NB4 (cell line): ENCODE data around the gene HHATL.

ENCODE experiments used
- CTCF ChIP-seq: IDR thresholded peaks from one replicate; pipeline ENCODE4 v1.5.1; 2012; ENCODE audit warnings: low read depth, low read length
- MAX ChIP-seq: IDR thresholded peaks from 2 replicates; pipeline ENCODE4 v1.6.1; 2011; ENCODE audit warnings: low read depth, low read length
- MYC ChIP-seq: IDR thresholded peaks from 2 replicates; pipeline ENCODE4 v1.6.1; 2011; ENCODE audit warnings: low read depth, low read length
- POLR2A ChIP-seq: IDR thresholded peaks from 2 replicates; pipeline ENCODE4 v1.6.1; 2011; ENCODE audit warnings: mild to moderate bottlenecking; ENCODE audit not compliant: insufficient read length; ENCODE audit errors: extremely low read depth

- no peak for TF ChIP-seq MAX
- no peak for TF ChIP-seq CTCF
- TF ChIP-seq POLR2A, result no peak
- TF ChIP-seq MYC, result no peak
Measured at GRCh38 chr3:42662037-42662812, 40.4 kb downstream of the HHATL start.
